AG10803 (cell line): ENCODE measurements around the gene RBM14.
"Not testable (repeated sequence)": the region's sequence is repeated elsewhere in the genome, so short reads cannot be mapped to it uniquely, and the experiment has no call there.

Experiments used
- DNase-seq: peaks from one replicate; pipeline ENCODE4 v3.0.0; 2010; ENCODE audit warnings: low read depth
- H3K4me3 ChIP-seq: 2 replicates; pipeline ENCODE4 v1.5.1; 2011; ENCODE audit warnings: mild to moderate bottlenecking, low read length, control low read depth
- CTCF ChIP-seq: conservative IDR thresholded peaks from 2 replicates; pipeline ENCODE4 v1.5.1; 2011; ENCODE audit warnings: mild to moderate bottlenecking, low read length, control low read depth, inconsistent platforms

The RBM14 gene

GRCh38 chr11:66600219-66600618 is 16.2 kb upstream of the RBM14 start:
- DNase-seq: no peak
- no peak overlapping the region for H3K4me3 ChIP-seq
- no peak for TF ChIP-seq CTCF

DNA sequence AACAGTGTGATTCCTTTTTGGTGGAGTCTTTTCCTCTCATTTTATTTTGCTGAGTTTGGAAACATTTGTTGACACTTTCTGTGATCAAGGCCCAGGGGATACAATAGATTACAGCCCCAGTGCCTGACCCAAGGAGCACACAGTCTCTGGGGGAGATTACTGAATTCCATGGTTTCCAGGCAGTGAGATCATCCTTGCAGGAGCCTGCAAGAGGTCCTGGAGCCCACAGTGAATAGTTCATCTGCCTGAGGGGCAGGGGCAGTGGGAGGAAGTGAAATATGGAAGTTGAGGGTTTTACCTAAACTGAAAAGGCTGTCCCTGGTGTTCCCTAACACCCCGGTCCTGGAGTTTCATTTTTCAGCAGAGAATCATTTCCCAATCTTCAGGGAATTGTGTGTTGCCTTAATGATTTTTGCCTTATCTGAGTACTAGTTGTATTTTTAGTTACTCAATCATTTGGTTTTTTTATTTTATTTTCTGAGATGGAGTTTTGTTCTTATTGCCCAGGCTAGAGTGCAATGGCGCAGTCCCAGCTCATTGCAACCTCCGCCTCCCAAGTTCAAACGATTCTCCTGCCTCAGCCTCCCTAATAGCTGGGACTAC is 15.7 kb upstream of the RBM14 start:
- no peak overlapping the region for H3K4me3 ChIP-seq
- no peak for TF ChIP-seq CTCF
- DNase-seq: no peak

- no peak overlapping the region for H3K4me3 ChIP-seq
- DNase-seq: no peak
- no peak for TF ChIP-seq CTCF
Measured at GRCh38 chr11:66603072-66603471, 13.4 kb upstream of the RBM14 start.

- DNase-seq: no peak
- no peak overlapping the region for H3K4me3 ChIP-seq
- no peak for TF ChIP-seq CTCF
Measured at GRCh38 chr11:66604155-66604554, 12.3 kb upstream of the RBM14 start.

GRCh38 chr11:66606608-66607007 is 9.8 kb upstream of the RBM14 start:
- not testable (repeated sequence) for H3K4me3 ChIP-seq, DNase-seq

DNA sequence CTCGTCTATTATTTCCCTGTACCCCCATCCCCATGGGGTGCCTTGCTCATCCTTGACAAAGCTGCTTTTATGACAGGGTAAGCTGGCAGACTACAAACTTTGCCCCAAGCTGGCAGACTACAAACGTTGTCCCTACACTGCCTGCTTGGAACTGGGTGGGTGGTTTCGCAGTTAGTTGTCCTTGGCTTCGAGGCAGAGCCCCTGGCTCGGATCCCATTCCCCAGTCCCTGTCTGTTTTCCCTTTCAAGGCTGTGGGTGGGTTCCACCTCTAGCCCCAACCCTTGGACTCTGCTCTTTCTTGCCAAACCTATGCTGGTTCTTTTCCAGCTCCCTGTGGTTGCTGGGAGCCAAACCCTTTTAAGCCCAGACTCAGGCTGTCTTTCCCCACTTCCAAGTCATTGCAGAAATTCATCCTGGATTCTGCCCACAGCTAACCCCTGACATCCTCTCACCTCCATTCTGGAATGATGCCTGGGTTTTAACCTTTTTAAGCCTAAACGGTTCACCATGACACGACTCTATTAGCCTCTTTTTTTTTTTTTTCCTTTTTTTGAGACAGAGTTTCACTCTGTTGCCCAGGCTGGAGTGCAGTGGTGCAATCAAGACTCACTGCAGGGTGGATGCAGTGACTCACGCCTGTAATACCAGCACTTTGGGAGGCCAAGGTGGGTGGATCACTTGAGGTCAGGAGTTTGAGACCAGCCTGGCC is 9.2 kb upstream of the RBM14 start:
- no peak for TF ChIP-seq CTCF
- DNase-seq: peak; percentile 86
- no peak overlapping the region for H3K4me3 ChIP-seq

DNA sequence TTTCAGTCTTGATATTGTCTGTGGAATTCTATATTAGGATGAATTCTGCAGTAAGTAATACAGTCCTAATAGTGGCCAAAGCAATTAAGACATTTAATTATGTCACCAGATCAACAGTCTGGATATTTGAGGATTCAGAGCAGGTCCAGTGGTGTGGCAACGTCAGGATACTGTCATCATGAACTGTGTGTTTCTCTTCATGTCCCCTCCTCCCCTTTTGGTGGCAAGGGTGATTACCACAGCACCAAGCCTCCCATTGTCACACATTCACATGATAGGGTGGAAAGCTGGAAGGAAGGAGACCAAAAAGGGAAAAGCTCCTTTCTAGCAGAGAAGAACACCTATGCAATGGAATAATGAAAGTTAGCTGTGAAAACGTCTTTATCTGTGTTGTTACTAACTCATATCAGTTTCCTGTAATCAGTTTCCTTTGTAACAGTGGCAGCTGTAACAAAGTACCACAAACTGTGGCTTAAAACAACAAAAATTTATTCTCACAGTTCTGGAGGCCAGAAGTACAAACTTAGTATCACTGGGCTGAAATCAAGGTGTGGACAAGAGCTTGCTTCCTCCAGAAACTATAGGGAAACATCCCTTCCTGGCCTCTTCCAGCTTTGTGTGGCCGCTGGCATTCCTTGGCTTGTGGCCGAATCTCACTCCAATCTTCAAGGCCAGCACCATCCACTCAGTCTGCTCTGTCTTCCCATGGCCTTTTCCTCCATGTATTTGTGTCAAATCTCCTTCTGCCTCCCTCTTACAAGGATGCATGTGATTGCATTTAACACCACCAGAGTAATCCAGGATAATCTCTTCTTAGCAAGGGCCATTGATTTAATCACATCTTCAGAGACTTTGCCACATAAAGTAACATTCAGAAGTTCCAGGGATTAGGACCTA is 6.5 kb upstream of the RBM14 start:
- TF ChIP-seq CTCF: no peak
- DNase-seq: no peak
- H3K4me3 ChIP-seq: no peak overlapping the region
